Measurements from ENCODE around the gene ST8SIA1. TPM values are rescaled to one million over a fixed set of nuclear protein-coding genes. Genes with fewer than 3 reads are reported as not detected.
"Not testable (repeated sequence)": the region's sequence is repeated elsewhere in the genome, so short reads cannot be mapped to it uniquely, and the experiment has no call there.

The ST8SIA1 gene
- total RNA-seq, 1 donor from 2014 or later, result 22.0 TPM

DNA sequence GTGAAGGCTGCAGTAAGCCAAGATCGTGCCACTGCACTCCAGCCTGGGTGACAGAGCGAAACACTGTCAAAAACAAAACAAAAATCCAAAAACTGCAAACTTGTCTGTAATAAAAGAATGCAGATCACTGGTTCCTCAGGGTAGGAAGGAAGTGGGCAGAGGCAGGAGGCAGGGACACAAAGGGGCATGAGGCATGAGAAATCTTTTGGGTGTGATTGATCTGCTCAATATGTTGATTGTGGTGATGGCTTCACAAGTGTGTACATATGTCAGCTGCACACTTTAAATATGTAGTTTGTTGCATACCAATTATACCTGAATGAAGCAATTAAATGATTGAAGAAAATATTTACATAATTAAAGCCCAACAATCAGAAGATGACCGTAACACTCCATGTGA, 170.9 kb downstream of the ST8SIA1 start:
- Mint-ChIP-seq H3K4me3 (ENCODE audit: unreplicated experiment) (no peak overlapping the region), H3K27me3 (ENCODE audit: unreplicated experiment) (no peaks in the 10 kb centered on the region), H3K4me1 (ENCODE audit: low read depth, unreplicated experiment) (no peaks in the 10 kb centered on the region), H3K36me3 (ENCODE audit: unreplicated experiment) (no peaks in the 10 kb centered on the region), H3K27ac (ENCODE audit: unreplicated experiment) (no peak overlapping the region), H3K9me3 (ENCODE audit: unreplicated experiment) (no peaks in the 10 kb centered on the region)
- TF ChIP-seq, protein P1, sequence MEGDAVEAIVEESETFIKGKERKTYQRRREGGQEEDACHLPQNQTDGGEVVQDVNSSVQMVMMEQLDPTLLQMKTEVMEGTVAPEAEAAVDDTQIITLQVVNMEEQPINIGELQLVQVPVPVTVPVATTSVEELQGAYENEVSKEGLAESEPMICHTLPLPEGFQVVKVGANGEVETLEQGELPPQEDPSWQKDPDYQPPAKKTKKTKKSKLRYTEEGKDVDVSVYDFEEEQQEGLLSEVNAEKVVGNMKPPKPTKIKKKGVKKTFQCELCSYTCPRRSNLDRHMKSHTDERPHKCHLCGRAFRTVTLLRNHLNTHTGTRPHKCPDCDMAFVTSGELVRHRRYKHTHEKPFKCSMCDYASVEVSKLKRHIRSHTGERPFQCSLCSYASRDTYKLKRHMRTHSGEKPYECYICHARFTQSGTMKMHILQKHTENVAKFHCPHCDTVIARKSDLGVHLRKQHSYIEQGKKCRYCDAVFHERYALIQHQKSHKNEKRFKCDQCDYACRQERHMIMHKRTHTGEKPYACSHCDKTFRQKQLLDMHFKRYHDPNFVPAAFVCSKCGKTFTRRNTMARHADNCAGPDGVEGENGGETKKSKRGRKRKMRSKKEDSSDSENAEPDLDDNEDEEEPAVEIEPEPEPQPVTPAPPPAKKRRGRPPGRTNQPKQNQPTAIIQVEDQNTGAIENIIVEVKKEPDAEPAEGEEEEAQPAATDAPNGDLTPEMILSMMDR (IDR thresholded peaks at IDR 0.05; ENCODE audit: partially characterized antibody, unreplicated experiment), result no peak
- no peak for DNase-seq

DNA sequence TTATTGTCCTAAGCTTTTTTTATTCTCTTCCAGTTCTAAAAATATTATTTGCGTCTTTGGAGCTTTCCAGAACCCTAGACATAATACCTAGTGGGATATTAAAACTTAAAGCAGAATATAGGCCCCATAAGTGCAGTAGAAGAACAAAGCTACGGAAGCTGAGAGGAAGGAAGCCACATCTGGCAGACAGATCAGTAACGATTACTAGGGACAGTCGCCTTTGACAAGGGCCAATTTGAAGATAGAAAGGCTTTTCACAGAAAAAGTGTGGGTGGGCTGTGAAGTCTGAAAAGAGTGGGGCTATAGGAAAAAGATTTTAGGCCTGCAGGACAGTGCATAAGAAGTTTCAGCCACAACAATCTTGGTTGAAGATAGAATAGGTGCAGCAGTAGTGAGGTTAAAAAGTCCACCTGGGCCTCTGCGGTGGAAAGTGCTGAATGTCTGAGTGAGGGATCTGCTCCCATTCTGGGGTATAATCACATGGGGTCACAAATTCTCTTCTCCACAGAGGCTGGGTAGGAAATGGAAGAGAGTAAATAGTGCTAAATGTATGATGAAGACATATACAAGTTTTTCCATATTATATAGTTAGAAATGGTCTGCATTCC, 174.0 kb downstream of the ST8SIA1 start:
- TF ChIP-seq, protein P1 (IDR thresholded peaks at IDR 0.05; ENCODE audit: partially characterized antibody, unreplicated experiment), result no peak
- no peaks in the 10 kb centered on the region for H3K9me3 Mint-ChIP-seq (ENCODE audit: unreplicated experiment)
- H3K27ac Mint-ChIP-seq (ENCODE audit: unreplicated experiment), result no peak overlapping the region
- H3K4me3 Mint-ChIP-seq (ENCODE audit: unreplicated experiment), result no peak overlapping the region
- DNase-seq, result no peak
- no peaks in the 10 kb centered on the region for H3K36me3 Mint-ChIP-seq (ENCODE audit: unreplicated experiment)
- no peaks in the 10 kb centered on the region for H3K27me3 Mint-ChIP-seq (ENCODE audit: unreplicated experiment)
- no peaks in the 10 kb centered on the region for H3K4me1 Mint-ChIP-seq (ENCODE audit: low read depth, unreplicated experiment)

DNA sequence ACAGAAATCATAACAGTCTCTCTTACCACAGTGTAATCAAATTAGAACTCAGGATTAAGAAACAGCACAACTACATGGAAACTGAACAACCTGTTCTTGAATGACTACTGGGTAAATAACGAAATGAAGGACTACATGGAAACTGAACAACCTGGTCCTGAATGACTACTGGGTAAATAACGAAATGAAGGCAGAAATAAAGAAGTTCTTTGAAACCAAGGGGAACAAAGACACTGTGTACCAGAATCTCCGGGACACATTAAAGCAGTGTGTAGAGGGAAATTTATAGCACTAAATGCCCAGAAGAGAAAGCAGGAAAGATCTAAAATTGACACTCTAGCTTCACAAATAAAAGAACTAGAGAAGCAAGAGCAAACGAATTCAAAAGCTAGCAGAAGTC, 185.2 kb downstream of the ST8SIA1 start:
- H3K4me3 Mint-ChIP-seq (ENCODE audit: unreplicated experiment); DNase-seq; H3K36me3 Mint-ChIP-seq (ENCODE audit: unreplicated experiment); H3K4me1 Mint-ChIP-seq (ENCODE audit: low read depth, unreplicated experiment); H3K27ac Mint-ChIP-seq (ENCODE audit: unreplicated experiment); H3K9me3 Mint-ChIP-seq (ENCODE audit: unreplicated experiment); H3K27me3 Mint-ChIP-seq (ENCODE audit: unreplicated experiment): not testable (repeated sequence)

DNA sequence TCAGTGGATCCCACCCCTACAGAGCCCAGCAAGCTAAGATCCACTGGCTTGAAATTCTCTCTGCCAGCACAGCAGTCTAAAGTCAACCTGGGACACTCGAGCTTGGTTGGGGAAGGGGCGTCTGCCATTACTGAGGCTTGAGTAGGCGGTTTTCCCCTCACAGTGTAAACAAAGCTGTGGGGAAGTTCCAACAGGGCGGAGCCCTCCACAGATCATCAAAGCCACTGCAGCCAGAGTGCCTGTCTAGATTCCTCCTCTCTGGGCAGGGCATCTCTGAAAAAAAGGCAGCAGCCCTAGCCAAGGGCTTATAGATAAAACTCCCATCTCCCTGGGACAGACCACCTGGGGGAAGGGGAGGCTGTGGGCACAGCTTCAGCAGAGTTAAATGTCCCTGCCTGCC, 187.8 kb downstream of the ST8SIA1 start:
- not testable (repeated sequence) for H3K4me1 Mint-ChIP-seq (ENCODE audit: low read depth, unreplicated experiment); H3K27ac Mint-ChIP-seq (ENCODE audit: unreplicated experiment); DNase-seq; H3K36me3 Mint-ChIP-seq (ENCODE audit: unreplicated experiment); H3K27me3 Mint-ChIP-seq (ENCODE audit: unreplicated experiment); H3K4me3 Mint-ChIP-seq (ENCODE audit: unreplicated experiment); H3K9me3 Mint-ChIP-seq (ENCODE audit: unreplicated experiment)

Other genes starting within 250 kb of the ST8SIA1 start
- gene C2CD5, start 209.8 kb upstream of the ST8SIA1 start, total RNA-seq (ENCODE audit: unreplicated experiment), result 104 TPM

Data from glutamatergic neuron (in vitro differentiated cells).